Measurements from ENCODE around the gene SASH1.

GRCh38 chr6:148460876-148461646, 118.4 kb downstream of the SASH1 start:
- TF ChIP-seq CTCF (IDR thresholded peaks at IDR 0.05) = no peak
- no peak for TF ChIP-seq POLR2AphosphoS5 (IDR thresholded peaks at IDR 0.05; ENCODE audit: insufficient read depth in 1 of 2, low read depth in 1 of 2)
